D341Med (cell line): ENCODE measurements around the gene ZC3H18.

Experiments
- DNase-seq: peaks from one replicate; pipeline ENCODE4 v3.0.0; 2012; ENCODE audit warnings: low spot score

The ZC3H18 gene

DNA sequence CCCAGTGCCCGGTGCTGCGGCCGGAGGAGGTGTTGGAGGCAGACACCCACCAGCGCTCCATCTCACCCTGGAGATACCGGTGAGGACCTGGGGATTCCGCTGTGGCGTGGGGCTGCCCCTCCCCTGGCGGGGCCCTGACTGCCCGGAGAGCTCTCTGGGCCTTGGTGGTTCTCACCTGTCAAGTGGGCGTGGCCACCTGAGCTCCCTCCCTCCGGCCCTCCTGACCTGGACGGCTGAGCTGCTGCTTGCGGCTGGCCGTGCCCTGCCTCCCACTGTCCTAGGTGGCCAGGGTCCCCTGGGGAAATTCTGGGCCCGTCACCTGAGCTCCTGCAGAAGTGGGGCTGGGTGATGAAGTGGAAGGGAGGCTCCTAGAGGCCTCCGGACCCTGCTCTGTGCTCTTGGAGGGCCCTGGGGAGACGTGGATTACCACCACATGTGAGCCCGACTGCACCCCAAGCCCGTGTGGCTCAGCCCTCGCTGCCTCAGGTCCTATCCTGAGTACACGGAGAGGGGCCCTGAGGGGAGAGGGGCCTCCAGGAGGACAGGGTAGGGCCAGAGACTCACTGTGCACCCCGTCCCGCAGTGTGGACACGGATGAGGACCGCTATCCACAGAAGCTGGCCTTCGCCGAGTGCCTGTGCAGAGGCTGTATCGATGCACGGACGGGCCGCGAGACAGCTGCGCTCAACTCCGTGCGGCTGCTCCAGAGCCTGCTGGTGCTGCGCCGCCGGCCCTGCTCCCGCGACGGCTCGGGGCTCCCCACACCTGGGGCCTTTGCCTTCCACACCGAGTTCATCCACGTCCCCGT, 69.2 kb downstream of the ZC3H18 start:
- no peak for DNase-seq

DNA sequence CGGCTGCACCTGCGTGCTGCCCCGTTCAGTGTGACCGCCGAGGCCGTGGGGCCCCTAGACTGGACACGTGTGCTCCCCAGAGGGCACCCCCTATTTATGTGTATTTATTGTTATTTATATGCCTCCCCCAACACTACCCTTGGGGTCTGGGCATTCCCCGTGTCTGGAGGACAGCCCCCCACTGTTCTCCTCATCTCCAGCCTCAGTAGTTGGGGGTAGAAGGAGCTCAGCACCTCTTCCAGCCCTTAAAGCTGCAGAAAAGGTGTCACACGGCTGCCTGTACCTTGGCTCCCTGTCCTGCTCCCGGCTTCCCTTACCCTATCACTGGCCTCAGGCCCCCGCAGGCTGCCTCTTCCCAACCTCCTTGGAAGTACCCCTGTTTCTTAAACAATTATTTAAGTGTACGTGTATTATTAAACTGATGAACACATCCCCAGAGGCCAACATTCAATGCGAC, 69.9 kb downstream of the ZC3H18 start:
- DNase-seq = no peak

DNA sequence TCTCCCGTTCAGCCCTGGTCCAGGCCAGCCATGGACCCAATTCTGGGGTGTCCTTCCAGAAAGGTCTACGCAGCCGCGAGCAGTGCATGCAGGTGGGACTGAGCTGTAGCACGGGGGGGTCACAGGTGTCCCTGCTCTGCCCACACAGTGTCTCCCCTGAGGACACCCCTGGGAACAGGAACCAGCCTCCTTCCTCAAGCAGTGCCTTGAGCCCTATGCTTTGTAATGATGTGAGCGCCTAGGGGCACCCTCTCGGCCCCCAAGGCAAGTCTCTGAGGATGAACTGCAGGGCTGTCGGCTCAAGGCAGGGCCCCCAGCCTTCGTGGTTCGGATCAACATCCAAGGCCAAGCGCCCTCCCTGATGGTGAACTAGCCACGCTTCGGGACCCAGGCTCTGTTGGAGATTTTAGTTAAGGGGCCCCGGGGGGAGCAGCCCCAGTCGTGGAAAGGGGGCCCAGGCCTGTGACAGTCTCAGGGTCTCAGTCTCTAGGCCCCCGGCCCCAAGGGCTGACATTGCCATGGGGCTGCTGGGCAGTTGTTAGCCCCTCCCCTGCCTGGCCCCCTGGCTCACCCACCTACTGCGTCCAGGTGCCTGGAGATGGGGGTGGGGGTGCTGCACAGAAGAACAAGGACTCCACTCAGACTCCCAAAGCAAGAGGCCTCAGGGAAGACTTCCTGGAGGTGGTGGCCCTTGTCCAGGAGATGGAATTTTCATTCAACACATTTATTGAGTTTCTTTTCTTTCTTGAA, 70.5 kb downstream of the ZC3H18 start:
- no peak for DNase-seq

DNA sequence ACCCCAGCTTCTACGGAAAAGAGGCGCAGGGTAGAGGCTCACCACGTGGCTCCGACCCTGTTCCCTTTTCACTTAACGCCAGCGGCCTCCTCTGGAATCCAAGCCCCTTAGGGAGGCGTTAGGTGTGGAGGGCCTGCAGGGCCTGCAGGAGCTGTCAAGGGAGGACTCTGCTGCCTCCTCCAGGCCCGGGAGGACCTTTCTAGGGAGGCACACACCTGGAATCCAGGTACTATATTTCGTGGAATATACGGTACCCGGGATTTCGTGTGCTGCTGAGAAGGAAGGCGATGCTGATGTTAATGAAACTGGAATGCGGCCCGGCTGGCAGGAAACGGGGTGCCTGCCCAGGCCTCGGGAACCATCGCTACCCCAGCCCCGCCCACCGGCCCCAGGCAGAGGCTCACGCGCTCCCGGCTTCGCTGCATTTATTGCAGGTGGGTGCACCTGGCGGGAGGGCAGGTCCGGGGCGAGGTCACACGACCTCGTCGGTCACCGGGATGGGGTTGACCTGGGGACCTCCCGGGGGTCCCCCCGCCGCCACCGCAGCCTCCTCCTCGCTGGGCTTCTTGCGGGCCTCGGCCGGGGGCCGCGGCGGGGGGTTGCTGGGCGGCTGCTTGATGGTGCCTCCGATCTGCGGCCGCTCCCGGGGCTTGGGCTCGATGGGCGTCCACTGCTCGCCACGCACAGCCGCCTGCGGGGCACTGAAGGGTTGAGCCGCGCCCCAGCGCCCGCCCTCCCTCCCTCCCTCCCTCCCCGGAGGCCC, 72.9 kb downstream of the ZC3H18 start:
- no peak for DNase-seq

DNA sequence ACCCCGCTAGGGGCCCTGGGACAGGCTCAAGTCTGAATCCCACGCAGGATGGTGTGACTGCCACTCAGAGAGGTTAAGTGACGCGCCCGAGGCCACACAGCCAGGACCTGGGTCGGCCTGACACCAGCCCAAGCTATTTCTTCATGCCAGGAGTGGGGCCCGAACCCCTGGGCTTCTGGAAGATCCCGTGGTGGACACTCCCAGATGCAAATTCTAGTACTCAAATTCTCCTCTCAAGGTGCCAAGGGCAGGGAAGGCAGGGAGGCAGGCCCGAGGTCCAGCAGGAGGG, 73.4 kb downstream of the ZC3H18 start:
- DNase-seq = no peak

DNA sequence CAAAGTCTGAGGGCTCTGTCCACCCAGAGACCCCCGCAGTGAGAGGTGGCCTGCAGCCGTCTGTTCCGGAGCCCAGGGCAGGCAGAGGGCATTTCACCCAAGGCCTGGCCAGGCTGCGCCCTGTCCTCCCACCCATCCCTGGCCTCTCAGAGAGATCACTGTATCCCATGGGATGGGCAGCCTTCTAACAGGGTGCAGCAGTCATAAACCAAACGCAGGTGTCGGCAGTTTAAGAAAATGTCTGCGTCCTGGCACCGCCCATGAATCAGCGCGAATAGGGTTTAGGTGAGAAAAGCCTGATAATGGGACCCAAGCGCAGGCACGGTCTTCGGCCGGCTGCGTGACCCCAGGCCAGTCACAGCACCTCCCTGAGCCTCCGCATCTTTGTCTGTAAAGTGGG, 75.3 kb downstream of the ZC3H18 start:
- no peak for DNase-seq

DNA sequence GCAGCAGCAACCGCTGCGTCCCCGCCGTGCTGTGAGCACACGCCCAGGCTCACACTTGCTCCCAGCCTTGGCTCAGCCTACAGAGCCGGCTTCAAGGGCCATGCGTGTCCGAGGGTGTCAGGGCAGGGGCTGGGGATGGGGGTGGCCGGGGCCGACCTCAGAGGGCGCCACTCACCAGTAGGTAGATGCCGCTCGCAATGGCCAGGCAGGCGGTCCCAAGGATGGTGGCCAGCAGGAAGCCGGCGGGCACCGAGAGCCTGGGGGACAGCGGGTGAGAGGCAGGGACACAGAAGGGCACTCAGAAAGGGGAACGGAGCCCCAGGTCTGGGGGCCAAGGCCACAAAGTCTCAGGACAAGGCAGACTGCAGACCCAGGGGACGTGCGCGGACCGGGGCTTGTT, 75.7 kb downstream of the ZC3H18 start:
- no peak for DNase-seq

DNA sequence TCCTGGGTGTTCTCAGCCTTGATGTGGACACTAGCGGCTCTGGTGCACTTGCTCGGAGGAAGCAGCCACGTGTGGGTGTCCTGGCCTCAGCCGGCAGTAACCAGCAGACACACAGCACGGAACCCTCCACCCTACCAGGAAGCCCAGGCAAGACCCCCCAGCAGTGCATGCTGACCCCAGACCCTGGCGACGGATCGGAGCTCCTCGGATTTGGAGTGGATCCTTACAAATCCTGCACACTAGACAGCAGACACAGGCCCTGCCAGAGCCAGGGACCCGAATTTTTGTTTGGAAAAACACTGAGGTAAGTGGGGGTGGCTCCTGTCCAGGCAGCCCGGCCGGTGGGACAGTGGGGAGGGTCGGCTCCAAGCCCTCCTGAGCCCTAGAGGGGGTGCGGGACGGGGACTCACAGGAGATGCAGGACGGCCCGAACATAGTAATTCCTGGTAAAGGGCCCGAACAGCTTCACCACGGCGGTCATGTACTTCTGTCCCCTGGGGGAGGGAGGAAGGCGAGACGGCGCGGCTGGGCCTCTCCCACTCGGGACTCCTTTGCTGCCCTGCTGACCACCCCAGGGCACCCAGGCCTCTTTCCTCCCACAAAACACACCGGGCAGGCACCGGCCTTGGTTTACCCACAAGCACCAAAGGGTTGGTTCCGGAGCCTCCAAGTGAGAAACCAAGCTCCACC, 76.3 kb downstream of the ZC3H18 start:
- no peak for DNase-seq

DNA sequence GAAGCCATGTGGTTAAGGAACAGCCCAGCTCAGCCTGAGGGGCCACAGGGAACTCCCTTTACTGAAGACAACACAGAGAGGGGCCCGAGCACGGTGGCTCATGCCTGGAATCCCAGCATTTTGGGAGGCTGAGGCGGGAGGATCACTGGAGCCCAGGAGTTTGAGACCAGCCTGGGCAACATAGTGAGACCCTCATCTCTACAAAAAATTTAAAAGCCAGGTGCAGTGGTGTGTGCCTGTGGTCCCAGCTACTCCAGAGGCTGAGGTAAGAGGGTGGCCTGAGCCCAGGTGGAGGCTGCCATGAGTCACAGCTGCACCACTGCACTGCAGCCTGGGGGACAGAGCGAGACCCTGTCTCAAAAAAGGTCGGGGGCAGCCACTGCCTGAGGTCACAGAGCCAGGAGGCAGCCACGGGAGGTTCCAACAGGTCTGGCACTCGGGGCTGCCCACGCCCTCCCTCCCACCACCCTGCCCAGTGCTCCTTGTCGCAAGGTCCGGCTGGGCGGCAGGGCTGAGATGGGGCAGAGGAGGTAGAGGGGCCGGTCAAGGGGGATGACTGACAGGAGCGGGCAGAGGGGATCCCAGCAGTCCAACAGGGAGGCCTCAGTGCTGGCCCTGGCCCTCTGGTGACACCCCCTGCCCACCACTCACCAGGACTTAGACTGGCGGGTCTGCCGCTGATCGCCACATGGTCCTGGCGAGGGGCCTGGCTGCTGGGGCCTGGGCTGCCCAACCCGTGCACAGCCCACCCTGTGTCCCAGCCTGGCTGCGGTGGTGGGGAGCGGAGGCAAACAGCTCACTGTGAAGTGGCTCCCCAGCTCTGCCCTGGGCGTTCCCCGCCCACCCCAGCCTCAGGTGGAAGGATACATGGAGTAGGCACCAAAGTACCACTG, 77.2 kb downstream of the ZC3H18 start:
- no peak for DNase-seq

DNA sequence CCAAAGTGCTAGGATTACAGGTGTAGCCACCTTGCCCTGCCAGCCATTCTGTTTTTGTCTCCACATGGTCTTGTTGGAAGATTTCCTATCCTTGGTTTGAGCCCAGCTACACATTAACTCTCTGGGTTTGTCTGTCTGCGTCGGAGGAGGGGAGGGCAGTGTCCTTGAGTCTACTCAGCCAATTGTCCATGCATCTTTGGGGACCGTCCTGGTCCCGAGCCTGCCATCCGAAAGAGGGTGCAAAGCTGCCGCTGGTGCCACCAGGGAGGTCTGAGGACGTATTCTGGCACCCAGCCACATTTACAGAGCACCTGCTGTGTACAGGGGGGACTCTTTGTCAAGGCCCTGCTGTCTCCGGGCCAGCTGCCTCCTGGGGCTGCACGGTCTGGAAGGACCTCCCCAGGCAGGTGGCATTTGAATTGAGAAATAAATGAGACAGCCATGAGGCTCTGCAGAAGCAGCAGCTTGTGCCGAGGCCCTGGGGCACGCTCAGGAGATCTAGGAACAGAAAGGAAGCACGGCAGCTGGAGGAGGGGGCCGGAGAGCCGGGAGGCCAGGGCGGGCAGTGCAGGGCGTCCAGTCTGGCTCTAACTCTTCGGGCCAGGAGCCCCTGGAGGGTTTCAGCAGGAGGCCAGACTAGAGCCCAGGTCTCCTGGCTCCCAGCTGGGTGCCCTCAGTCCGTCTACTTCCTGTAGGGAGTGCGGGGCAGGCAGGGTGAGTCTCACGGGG, 79.2 kb downstream of the ZC3H18 start:
- DNase-seq = no peak

DNA sequence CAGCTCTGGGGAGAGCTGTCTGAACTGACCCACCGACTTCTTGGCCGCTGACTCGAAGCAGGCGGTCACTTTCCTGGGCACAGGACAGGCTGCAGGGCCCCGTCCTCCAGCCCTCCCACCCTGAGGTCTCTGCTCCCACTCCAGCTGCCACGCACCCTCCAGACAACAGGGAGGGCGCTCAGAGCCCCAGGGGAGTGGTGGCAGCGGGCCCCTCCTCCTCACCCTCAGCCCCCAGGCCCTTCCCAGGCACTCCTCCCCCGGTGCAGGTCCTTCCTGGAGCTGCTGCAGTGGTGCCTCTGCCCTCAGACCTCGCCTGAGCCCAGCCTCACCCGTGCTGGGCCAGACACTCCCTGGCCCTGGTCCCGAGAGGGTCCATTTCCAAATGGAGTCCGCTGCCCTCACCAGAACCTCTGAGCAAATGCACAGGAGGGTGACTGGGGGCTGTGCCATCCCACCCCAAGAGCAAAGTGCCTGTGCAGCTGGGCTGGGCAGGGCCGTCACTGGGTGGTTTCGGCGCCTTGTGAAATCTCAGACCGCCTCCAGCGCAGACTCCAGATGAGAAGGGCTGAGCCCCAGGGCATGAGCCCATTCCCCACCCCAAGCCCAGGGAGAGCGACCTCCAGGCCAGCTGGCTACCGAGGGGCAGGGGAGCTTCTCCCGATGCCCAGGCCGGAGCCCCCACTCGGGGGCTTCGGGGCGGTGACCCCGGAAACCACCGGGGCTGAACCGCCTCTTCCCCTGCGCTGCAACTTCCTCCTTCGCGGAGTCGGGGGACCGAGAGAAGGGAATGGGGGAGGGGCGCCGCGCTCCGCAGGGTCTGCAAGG, 79.9 kb downstream of the ZC3H18 start:
- DNase-seq = no peak

DNA sequence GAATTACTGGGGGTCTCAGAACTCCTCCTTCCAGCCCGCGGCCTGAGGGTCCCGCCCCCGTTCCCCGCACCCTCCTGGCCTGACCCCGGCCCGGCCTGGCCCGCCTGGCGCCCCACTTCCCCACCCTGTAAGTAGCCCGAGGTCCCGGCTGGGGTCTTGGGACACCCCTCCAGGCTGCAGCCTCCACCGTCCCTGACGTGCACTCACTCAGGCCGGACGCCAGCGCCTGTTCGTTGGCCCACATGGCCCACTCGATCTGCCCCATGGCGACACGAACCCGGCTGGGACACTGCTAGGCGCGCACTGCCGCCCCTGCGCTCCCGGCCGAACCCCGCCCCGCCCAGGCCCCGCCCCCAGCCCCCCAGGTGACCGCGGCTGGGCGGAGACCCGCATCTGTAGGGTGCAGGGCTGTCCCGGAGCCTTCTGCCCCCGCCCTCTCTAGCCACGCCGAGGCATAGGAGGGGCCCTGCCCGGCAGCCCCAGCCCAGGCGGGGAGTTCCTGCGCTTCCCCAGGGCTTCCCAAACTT, 80.6 kb downstream of the ZC3H18 start, which contains the start of gene CYBA:
Gene CYBA (minus strand): TSS at position 305 of the 527 bp plus-strand sequence. CDS start 40 bp downstream, at position 265.
- peak; percentile 65 for DNase-seq

DNA sequence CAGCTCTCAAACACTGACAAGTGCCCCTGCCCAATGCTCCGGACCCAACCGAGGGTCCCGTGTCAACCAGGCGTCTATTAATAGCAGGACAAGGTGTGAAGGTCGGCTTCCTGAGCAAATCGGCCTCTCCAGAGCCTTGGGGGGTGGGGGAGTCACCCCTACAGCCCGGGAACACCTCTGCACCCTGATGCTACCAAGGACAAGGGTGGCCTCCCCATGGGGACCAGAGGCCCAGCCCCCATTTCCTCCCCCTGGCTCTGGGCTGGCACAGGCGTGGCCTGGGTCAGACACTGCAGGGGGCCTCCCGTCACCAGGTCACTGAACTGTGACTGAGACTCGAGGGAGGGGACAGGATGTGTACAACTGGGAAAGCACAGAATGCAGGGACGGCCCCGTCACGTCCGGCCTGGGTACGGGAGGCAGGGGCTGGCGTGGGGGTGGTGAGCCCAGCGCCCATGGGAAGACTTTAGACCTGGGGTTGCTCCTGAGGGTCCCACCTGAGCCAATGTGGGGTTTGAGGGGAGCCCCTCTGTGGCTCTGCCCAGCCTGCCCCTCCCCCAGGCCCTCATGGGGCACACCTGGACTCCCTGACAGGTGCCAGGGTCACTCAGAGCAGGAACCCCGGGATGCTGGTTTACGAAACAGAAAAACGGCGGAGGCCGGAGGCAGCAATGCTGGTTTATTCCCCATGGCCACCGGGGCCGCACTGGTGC, 81.2 kb downstream of the ZC3H18 start:
- DNase-seq = no peak

DNA sequence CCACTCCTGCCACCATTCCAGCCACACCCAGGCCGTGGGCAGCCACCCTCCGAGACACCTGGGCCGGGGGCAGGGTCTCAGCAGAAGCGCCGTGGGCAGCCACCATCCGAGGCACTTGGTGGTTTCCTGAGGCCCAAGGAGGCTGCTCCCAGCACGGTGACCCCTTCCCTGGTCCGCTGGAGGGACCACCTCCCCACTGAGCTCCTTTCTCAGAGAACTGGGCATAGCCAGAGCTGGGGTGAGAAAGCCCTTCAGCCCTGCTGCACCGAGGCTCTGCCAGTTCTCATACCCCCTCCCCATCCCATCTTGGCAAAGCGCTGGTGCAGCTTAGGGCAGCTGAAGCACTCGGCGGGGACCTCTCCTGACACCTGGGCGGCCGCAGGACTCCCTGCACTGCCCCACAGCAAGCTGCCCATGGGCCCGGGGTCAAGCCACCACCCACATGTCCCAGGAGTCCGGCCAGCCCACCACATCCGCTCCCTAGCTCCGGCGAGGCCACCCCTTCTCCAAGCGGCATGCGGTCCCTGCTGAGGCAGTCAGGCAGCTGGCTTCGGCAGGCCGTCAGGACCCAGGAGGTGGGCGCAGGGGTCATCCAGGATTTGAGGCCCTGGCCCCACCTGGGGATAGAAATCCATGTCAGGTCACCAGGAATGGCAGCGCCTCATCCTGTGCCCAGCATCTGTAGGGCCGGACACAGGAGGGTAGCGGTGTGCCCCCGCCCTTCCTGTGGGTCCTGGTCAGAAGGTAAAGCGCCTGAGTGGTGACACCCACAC, 82.0 kb downstream of the ZC3H18 start:
- DNase-seq = no peak

DNA sequence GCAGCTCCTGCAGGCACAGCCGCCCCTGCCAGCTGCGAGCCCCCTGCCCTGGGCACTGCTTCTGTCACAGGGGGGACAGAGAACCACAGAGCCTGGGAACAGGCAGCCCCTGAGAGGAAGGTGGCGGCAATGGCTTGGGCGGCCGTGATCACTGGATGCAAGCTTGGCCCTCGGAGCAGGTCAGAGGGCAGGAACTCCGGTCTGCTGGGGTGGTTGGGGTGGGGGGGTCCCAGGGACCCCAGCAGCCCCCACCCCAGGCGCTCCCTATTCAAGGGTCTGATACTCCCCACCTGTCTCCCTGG, 82.5 kb downstream of the ZC3H18 start:
- no peak for DNase-seq

DNA sequence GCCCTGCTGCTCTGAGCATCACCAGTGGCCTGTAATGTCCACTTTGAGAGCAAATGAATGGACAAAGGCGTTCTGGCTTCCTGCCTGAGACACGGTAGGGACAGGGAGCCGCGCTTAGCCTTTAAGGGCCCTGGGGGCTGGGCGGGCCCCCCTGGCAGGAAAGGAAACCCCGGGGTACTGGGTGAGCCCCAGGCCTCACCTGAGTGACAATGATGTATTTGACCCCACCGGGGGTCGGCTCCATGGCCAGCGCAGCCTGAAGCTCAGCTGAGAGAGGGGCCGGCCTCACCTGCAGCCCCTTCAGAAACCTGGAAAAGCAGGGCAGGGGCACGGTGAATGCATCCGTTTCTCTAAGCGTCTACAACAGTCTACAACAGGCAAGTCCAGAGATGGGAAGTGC, 82.9 kb downstream of the ZC3H18 start:
- DNase-seq = no peak

DNA sequence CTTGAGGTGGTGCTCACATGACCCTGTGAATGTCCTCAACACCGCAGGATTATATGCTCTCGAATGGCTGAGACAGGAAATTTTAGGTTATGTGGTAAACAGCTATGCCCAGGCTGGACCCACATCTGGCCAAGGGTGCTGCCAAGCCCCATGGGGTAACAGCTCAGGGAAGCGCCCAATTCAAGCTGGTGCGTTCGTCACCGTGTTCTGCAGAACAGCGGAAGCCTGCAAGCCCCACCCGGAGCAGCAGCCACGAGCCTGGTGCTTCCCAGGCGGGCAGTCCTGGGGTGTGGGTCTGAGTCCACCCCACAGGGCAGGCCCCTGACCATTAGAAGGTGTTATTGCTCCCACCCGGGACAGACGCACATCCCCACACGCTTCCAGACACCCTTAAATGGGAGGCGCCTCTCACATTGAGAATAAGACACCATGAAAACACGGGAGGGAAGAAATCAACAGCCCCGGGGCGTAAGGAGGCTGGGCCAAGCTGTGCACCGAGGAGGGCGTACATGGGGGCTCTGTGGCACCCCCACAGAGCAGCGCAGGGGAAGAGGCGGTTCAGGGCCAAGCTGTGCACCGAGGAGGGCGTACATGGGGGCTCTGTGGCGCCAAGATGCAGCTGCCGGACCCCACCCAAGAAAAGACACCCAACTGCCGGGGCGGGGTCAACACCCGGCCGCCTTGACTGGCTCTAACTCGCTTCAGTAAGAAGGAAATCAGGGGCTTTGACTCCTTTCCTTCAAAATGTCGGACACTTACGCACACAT, 83.6 kb downstream of the ZC3H18 start:
- no peak for DNase-seq
